Liver (tissue), 9 donors: ENCODE data around the gene MAPKAP1. TPM values are rescaled to one million over a fixed set of nuclear protein-coding genes. Genes with fewer than 3 reads are reported as not detected.

Experiments
- DNase-seq: peaks from one replicate; pipeline ENCODE4 v3.0.0-alpha.2; 2017; ENCODE audit warnings: low spot score
- H3K27ac ChIP-seq, 2 donors: one replicate each; pipeline ENCODE4 v1.7.0; 2013; ENCODE audit warnings: inconsistent platforms in 2 of 2, low read length in 2 of 2, control low read depth in 1 of 2, low read depth in 1 of 2, mild to moderate bottlenecking in 1 of 2
- H3K27me3 ChIP-seq, 4 donors: one replicate each; pipeline versions ENCODE4 v1.6.1 to v1.7.0; 2013; ENCODE audit warnings: low read length in 3 of 4, inconsistent platforms in 1 of 4, mild to moderate bottlenecking in 1 of 4, moderate library complexity in 1 of 4; ENCODE audit not compliant: control insufficient read depth in 4 of 4, insufficient read depth in 4 of 4
- H3K36me3 ChIP-seq, 4 donors: one replicate each; pipeline versions ENCODE4 v1.6.1 to v1.7.0; 2013; ENCODE audit warnings: low read length in 3 of 4, mild to moderate bottlenecking in 3 of 4, low read depth in 1 of 4, moderate library complexity in 1 of 4; ENCODE audit not compliant: control insufficient read depth in 4 of 4, insufficient read depth in 3 of 4
- H3K4me1 ChIP-seq, 4 donors: one replicate each; pipeline versions ENCODE4 v1.6.1 to v1.7.0; 2013; ENCODE audit warnings: low read length in 3 of 4, mild to moderate bottlenecking in 3 of 4, moderate library complexity in 1 of 4; ENCODE audit not compliant: control insufficient read depth in 4 of 4, insufficient read depth in 4 of 4
- H3K4me3 ChIP-seq, 3 donors: one replicate each; pipeline versions ENCODE4 v1.6.1 to v1.7.0; 2013; ENCODE audit warnings: low read length in 3 of 3, control low read depth in 1 of 3, low read depth in 1 of 3, mild to moderate bottlenecking in 1 of 3
- H3K9ac ChIP-seq, 2 donors: one replicate each; pipeline ENCODE4 v1.7.0; 2013; ENCODE audit warnings: low read length in 2 of 2, mild to moderate bottlenecking in 2 of 2, moderate library complexity in 2 of 2, control low read depth in 1 of 2, low read depth in 1 of 2
- H3K9me3 ChIP-seq, 4 donors: one replicate each; pipeline versions ENCODE4 v1.6.1 to v1.7.0; 2013; ENCODE audit warnings: low read length in 3 of 4; ENCODE audit not compliant: control insufficient read depth in 4 of 4
- ATF3 ChIP-seq: IDR thresholded peaks from 2 replicates; pipeline ENCODE4 v1.6.1; 2016; ENCODE audit warnings: antibody characterized with exemption
- CTCF ChIP-seq: fragments of 150-350 bp; IDR thresholded peaks from 2 replicates; pipeline ENCODE4 v1.5.1; 2017; ENCODE audit warnings: improper control_type of control experiment, low read depth, low read length; ENCODE audit not compliant: missing input control
- FOXA1 ChIP-seq: IDR thresholded peaks from 2 replicates; pipeline ENCODE4 v1.6.1; 2016; ENCODE audit warnings: antibody characterized with exemption
- GABPA ChIP-seq, 2 donors: IDR thresholded peaks in 1 of 2; conservative IDR thresholded peaks in 1 of 2; 2 replicates each; pipeline ENCODE4 v1.6.1; 2016; ENCODE audit warnings: antibody characterized with exemption in 2 of 2, mild to moderate bottlenecking in 1 of 2, moderate library complexity in 1 of 2
- HNF4A ChIP-seq, 2 donors: conservative IDR thresholded peaks; 2 replicates each; pipeline ENCODE4 v1.6.1; 2016; ENCODE audit warnings: antibody characterized with exemption in 2 of 2, mild to moderate bottlenecking in 2 of 2
- JUND ChIP-seq, 2 donors: IDR thresholded peaks; 2 replicates each; pipeline ENCODE4 v1.6.1; 2016; ENCODE audit warnings: antibody characterized with exemption in 2 of 2
- MAX ChIP-seq: IDR thresholded peaks from 2 replicates; pipeline ENCODE4 v1.6.1; 2016; ENCODE audit warnings: antibody characterized with exemption
- NR2F2 ChIP-seq: IDR thresholded peaks from 2 replicates; pipeline ENCODE4 v1.6.1; 2016; ENCODE audit warnings: antibody characterized with exemption
- RAD21 ChIP-seq, 2 donors: IDR thresholded peaks; 2 replicates each; pipeline ENCODE4 v1.6.1; 2016; ENCODE audit warnings: antibody characterized with exemption in 2 of 2, mild to moderate bottlenecking in 2 of 2
- REST ChIP-seq: IDR thresholded peaks from 2 replicates; pipeline ENCODE4 v1.6.1; 2016; ENCODE audit warnings: antibody characterized with exemption, mild to moderate bottlenecking
- RXRA ChIP-seq, 2 donors: IDR thresholded peaks; 2 replicates each; pipeline ENCODE4 v1.6.1; 2017 to 2018; ENCODE audit warnings: antibody characterized with exemption in 2 of 2, mild to moderate bottlenecking in 1 of 2
- SP1 ChIP-seq: IDR thresholded peaks from 2 replicates; pipeline ENCODE4 v1.6.1; 2018; ENCODE audit warnings: antibody characterized with exemption, mild to moderate bottlenecking
- TAF1 ChIP-seq: conservative IDR thresholded peaks from 2 replicates; pipeline ENCODE4 v1.6.1; 2016; ENCODE audit warnings: antibody characterized with exemption, mild to moderate bottlenecking
- YY1 ChIP-seq: IDR thresholded peaks from 2 replicates; pipeline ENCODE4 v1.6.1; 2016; ENCODE audit warnings: antibody characterized with exemption, mild to moderate bottlenecking
- ZBTB33 ChIP-seq: IDR thresholded peaks from 2 replicates; pipeline ENCODE4 v1.6.1; 2016; ENCODE audit warnings: antibody characterized with exemption
- WGBS: extraction: QIAGEN DNeasy Blood & Tissue Kit; methylation state at CpG from one replicate; pipeline ENCODE4 v1.1.7; 2013; 5-methylcytosine and 5-hydroxymethylcytosine counted together
- polyA plus RNA-seq, 2 donors: library from polyadenylated mRNA; stranded (reverse) in 1 of 2; unstranded in 1 of 2; fragments of 200-250 nt in 1 of 2; fragments of >200 nt in 1 of 2; fragmentation: Nextera tagmentation in 1 of 2; extraction: Ambion mirVana in 1 of 2; gene quantifications; one replicate each; pipeline versions ENCODE4 v1.2.1 to v1.2.3, GENCODE V29; 2013 to 2015
- total RNA-seq, 2 donors: library from RNA; depleted of rRNA; stranded (reverse); fragments of >200 nt; gene quantifications; one replicate each; pipeline ENCODE4 v1.2.3, GENCODE V29; 2014
- donor health status: healthy.
- donor health status: healthy.
- donor health status: healthy.
- donor health status: healthy.
- donor health status: healthy.

The MAPKAP1 gene
- total and polyA plus RNA-seq, 4 donors: 23.6 to 55.9 (median 32.7) TPM

- no peaks in the 10 kb centered on the region for H3K27me3 ChIP-seq
- no peak overlapping the region for H3K27ac ChIP-seq
- no peaks in the 10 kb centered on the region for H3K9me3 ChIP-seq
- TF ChIP-seq ATF3 (no peak), FOXA1 (no peak), JUND (IDR thresholded peaks at IDR 0.05) (no peak), NR2F2 (no peak), GABPA (IDR thresholded peaks at IDR 0.05 in 1 of 2, conservative IDR thresholded peaks at IDR 0.05 in 1 of 2) (no peak), REST (no peak), ZBTB33 (no peak), SP1 (no peak), HNF4A (conservative IDR thresholded peaks at IDR 0.05) (no peak)
- H3K4me1 ChIP-seq: no peaks in the 10 kb centered on the region
- 98% methylated on average over 4 of the region's 4 CpGs for WGBS
- H3K36me3 ChIP-seq: peaks cover 0 to 4% (median 1%) of the 10 kb centered on the region in 4 donors
- no peak for DNase-seq
- no peak overlapping the region for H3K4me3 ChIP-seq
- no peak overlapping the region for H3K9ac ChIP-seq
Observed at GRCh38 chr9:125655066-125655633, 51.9 kb downstream of the MAPKAP1 start.

- peaks cover 0 to 4% (median 1%) of the 10 kb centered on the region in 4 donors for H3K36me3 ChIP-seq
- TF ChIP-seq REST (no peak), RAD21 (IDR thresholded peaks at IDR 0.05) (no peak), MAX (no peak), CTCF (no peak), TAF1 (no peak), RXRA (IDR thresholded peaks at IDR 0.05) (no peak), NR2F2 (no peak), YY1 (no peak)
Observed at GRCh38 chr9:125654121-125654520, 52.9 kb downstream of the MAPKAP1 start.

More at GRCh38 chr9:125654121-125654520, 52.9 kb downstream of the MAPKAP1 start:
- no peak overlapping the region for H3K27ac ChIP-seq
- H3K27me3 ChIP-seq: no peaks in the 10 kb centered on the region
- no peak overlapping the region for H3K4me3 ChIP-seq
- H3K4me1 ChIP-seq: no peaks in the 10 kb centered on the region
- H3K9me3 ChIP-seq: no peaks in the 10 kb centered on the region
- 77% methylated on average over 5 of the region's 5 CpGs for WGBS
- DNase-seq: no peak
- H3K9ac ChIP-seq: no peak overlapping the region
